GM12891 (cell line): Measurements from ENCODE around the gene CTNS.

ENCODE experiments used
- PAX5 ChIP-seq: IDR thresholded peaks from 2 replicates; pipeline ENCODE4 v1.6.1; 2011; ENCODE audit warnings: low read length, moderate library complexity, mild to moderate bottlenecking; ENCODE audit not compliant: insufficient read depth, severe bottlenecking
- POLR2A ChIP-seq: IDR thresholded peaks from 2 replicates; pipeline ENCODE4 v1.6.1; 2011; ENCODE audit warnings: low read depth, low read length, control low read depth
- POLR2AphosphoS5 ChIP-seq: IDR thresholded peaks from 2 replicates; pipeline ENCODE4 v1.6.1; 2011; ENCODE audit warnings: low read depth, low read length, control low read depth
- SPI1 ChIP-seq: IDR thresholded peaks from 2 replicates; pipeline ENCODE4 v1.6.1; 2011; ENCODE audit warnings: low read depth, low read length, control low read depth
- TAF1 ChIP-seq: IDR thresholded peaks from 2 replicates; pipeline ENCODE4 v1.6.1; 2011; ENCODE audit warnings: low read depth, low read length, control low read depth

- no peak for TF ChIP-seq POLR2AphosphoS5
- TF ChIP-seq POLR2A = no peak
- TF ChIP-seq PAX5 = no peak
- no peak for TF ChIP-seq TAF1
- no peak for TF ChIP-seq SPI1
Observed at GRCh38 chr17:3708366-3708765, 71.8 kb downstream of the CTNS start.
